ENCODE measurements around the gene ASPG. TPM values are rescaled to one million over a fixed set of nuclear protein-coding genes. Genes with fewer than 3 reads are reported as not detected.

Gene ASPG
- total and polyA plus RNA-seq, 2 experiments from 2014 or later = not detected

DNA sequence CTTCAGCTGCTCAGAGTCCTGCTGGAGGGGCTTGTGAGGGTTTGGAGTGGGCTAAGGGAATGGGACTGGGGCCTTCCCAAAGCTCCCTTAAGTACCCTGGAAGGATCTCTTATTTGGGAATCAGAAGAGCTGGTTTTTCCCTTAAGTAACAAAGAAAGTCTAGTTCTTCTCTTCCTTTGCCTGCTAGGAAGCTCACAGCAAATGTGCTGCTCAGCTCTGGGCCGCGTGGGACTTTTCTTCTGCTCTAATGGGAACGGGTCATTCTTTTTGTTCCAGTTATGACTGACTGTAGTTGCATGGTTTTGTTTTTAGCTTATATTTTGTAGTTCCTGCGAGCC lies 58.9 kb downstream of the ASPG start:
- H3K4me1 ChIP-seq (ENCODE audit: insufficient read depth) = no peaks in the 10 kb centered on the region
- WGBS, 2 experiments (ENCODE audit: low coverage in 1 of 2, low lambda C conversion rate in 2 of 2, missing lambda C conversion rate in 2 of 2) = 65% methylated on average over 4 of the region's 4 CpGs
- no peak overlapping the region for H2AFZ ChIP-seq
- no peaks in the 10 kb centered on the region for H3K36me3 ChIP-seq (ENCODE audit: low read depth)
- H3K27ac ChIP-seq = no peak overlapping the region
- H3K9me2 ChIP-seq (ENCODE audit: insufficient read depth) = no peaks in the 10 kb centered on the region
- TF ChIP-seq EZH2phosphoT487 (IDR thresholded peaks at IDR 0.05; ENCODE audit: insufficient read depth, low read depth) (no peak), EZH2 (IDR thresholded peaks at IDR 0.05; ENCODE audit: insufficient read depth, poor library complexity, severe bottlenecking) (no peak)
- no peaks in the 10 kb centered on the region for H4K20me1 ChIP-seq (ENCODE audit: insufficient read depth)
- in situ Hi-C loops (cut with MboI) = no loop called here
- H3F3A ChIP-seq (ENCODE audit: insufficient read depth) = no peaks in the 10 kb centered on the region
- no peaks in the 10 kb centered on the region for H3K9me3 ChIP-seq (ENCODE audit: low read depth)
- H3K79me2 ChIP-seq (ENCODE audit: insufficient read depth) = no peaks in the 10 kb centered on the region
- H3K9ac ChIP-seq = no peak overlapping the region
- no peaks in the 10 kb centered on the region; the same call in 1 of the 2 replicates for H3K27me3 ChIP-seq (replicated peaks; ENCODE audit: insufficient read depth)
- no peak for DNase-seq
- no peak overlapping the region for H3K4me3 ChIP-seq
- no peak overlapping the region for H3K4me2 ChIP-seq (ENCODE audit: unreplicated experiment)

DNA sequence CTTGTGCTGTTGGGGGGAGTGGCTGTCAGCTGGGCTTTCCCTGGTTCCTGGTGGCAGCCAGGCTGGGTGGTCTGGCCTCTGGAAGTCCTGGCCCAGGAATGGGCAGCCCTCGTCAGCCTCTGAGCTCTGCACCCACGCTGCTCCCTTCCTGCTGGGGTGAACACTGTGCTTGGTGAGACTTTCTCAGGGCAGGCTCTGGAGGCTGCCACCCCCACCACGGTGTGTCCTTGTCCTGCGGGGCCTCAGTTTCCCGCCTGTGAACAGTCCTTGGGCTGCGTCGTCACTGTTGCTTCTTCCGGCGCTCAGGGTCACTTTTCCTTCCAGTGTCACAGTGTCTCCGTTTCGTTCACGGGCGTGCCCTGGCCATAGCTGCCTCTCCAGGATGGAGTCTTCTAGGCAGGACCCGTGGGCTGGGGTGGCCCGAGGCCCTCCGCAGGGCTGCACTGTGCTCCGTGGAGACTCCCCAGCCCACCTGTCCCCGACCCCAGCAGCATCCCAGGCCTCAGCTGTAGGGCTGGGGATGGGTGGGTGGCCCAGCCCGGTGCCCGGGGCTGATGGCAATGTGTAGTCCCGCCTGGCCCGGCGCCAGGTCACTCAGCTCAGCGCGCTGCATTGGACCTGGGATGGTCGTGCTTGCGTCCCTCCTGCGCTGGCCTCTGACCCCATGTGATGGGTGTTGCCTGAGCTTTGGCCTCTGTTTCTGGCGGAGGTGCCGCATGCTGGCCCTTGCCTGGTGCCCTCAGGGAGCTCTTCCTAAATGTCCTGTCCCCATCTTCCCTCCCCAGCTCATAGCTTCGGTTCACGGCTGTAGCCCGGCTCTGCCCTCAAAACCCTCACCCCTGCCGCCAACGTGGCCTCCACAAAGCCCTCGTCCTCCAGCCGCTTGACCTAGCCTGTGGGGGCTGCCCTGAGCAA lies 59.7 kb downstream of the ASPG start:
- Histone ChIP-seq H3K9me3 (ENCODE audit: low read depth) (no peaks in the 10 kb centered on the region), H3K9me2 (ENCODE audit: insufficient read depth) (no peaks in the 10 kb centered on the region), H3K27ac (no peak overlapping the region), H3K4me2 (ENCODE audit: unreplicated experiment) (no peak overlapping the region), H3K36me3 (ENCODE audit: low read depth) (no peaks in the 10 kb centered on the region), H3K79me2 (ENCODE audit: insufficient read depth) (no peaks in the 10 kb centered on the region), H3K9ac (no peak overlapping the region), H2AFZ (no peak overlapping the region), H3K27me3 (replicated peaks; ENCODE audit: insufficient read depth) (no peaks in the 10 kb centered on the region), H3K4me3 (no peak overlapping the region), H3K4me1 (ENCODE audit: insufficient read depth) (no peaks in the 10 kb centered on the region), H4K20me1 (ENCODE audit: insufficient read depth) (no peaks in the 10 kb centered on the region), H3F3A (ENCODE audit: insufficient read depth) (no peaks in the 10 kb centered on the region)
- TF ChIP-seq EZH2phosphoT487 (IDR thresholded peaks at IDR 0.05; ENCODE audit: insufficient read depth, low read depth) = no peak
- DNase-seq = no peak
- in situ Hi-C loops (cut with MboI) = no loop called here
- WGBS, 2 experiments (ENCODE audit: low coverage in 1 of 2, low lambda C conversion rate in 2 of 2, missing lambda C conversion rate in 2 of 2) = 55 to 57% methylated on average over 31 to 37 of the region's 37 CpGs

DNA sequence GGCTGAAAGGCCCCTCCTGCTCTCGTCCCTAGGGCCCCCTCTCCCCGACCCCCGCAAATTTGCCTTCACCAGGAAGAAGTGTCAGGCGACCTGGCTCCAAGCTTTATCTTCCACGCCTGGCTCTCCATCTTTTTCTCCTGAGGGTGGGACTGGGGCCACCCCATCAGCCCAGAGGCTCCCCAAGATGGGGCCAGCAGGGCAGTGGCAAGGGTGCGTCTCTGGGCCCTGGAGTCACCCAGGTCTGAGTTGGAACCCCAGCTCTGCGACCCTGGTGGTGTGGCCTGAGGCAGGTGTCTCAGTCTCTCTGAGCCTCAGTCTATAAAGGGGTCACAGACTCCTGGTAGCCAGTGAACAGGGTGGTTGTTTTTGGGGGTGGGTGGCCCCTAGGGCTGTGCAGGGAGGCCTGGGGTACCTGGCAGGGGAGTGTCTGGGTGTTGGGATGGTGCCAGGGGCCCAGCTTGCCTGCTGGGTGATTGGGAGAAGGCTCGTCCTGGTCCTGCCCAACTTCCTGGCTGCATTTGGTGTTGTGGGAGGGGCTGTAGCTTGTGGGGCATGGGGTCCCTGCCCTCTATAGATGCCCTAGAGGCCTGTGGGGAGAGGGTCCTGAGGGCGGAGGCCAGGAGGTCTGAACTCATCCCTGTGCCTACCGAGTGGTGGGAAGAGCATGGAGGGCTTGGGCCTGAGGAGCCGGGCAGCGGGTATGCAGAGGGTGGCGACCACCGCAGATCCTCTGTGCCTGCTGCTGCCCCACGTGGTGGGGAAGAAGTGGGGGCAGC lies 60.5 kb downstream of the ASPG start:
- H3K4me3 ChIP-seq = no peak overlapping the region
- H3K9me3 ChIP-seq (ENCODE audit: low read depth) = no peaks in the 10 kb centered on the region
- DNase-seq = no peak
- no peaks in the 10 kb centered on the region for H3K79me2 ChIP-seq (ENCODE audit: insufficient read depth)
- H3K4me2 ChIP-seq (ENCODE audit: unreplicated experiment) = no peak overlapping the region
- no peaks in the 10 kb centered on the region for H3K36me3 ChIP-seq (ENCODE audit: low read depth)
- in situ Hi-C loops (cut with MboI) = no loop called here
- H3K9me2 ChIP-seq (ENCODE audit: insufficient read depth) = no peaks in the 10 kb centered on the region
- no peak overlapping the region for H2AFZ ChIP-seq
- no peak overlapping the region for H3K27ac ChIP-seq
- no peaks in the 10 kb centered on the region for H3F3A ChIP-seq (ENCODE audit: insufficient read depth)
- H3K27me3 ChIP-seq (replicated peaks; ENCODE audit: insufficient read depth) = no peaks in the 10 kb centered on the region
- TF ChIP-seq EZH2phosphoT487 (IDR thresholded peaks at IDR 0.05; ENCODE audit: insufficient read depth, low read depth) (no peak), EZH2 (IDR thresholded peaks at IDR 0.05; ENCODE audit: insufficient read depth, poor library complexity, severe bottlenecking) (no peak)
- H3K9ac ChIP-seq = no peak overlapping the region
- 56% methylated on average over 14 to 15 of the region's 15 CpGs for whole genome bisulfite sequencing, 2 experiments (ENCODE audit: low coverage in 1 of 2, low lambda C conversion rate in 2 of 2, missing lambda C conversion rate in 2 of 2)
- no peaks in the 10 kb centered on the region for H3K4me1 ChIP-seq (ENCODE audit: insufficient read depth)
- H4K20me1 ChIP-seq (ENCODE audit: insufficient read depth) = no peaks in the 10 kb centered on the region

- no peak overlapping the region for H3K4me3 ChIP-seq
- no peak overlapping the region for H3K27ac ChIP-seq
- no peaks in the 10 kb centered on the region for H3K79me2 ChIP-seq (ENCODE audit: insufficient read depth)
- H3K4me1 ChIP-seq (ENCODE audit: insufficient read depth) = no peaks in the 10 kb centered on the region
- H4K20me1 ChIP-seq (ENCODE audit: insufficient read depth) = no peaks in the 10 kb centered on the region
- 63 to 65% methylated on average over 19 to 22 of the region's 22 CpGs for WGBS, 2 experiments (ENCODE audit: low coverage in 1 of 2, low lambda C conversion rate in 2 of 2, missing lambda C conversion rate in 2 of 2)
- no peaks in the 10 kb centered on the region for H3K9me2 ChIP-seq (ENCODE audit: insufficient read depth)
- H3K4me2 ChIP-seq (ENCODE audit: unreplicated experiment) = no peak overlapping the region
- no peaks in the 10 kb centered on the region for H3K27me3 ChIP-seq (replicated peaks; ENCODE audit: insufficient read depth)
- no peaks in the 10 kb centered on the region for H3F3A ChIP-seq (ENCODE audit: insufficient read depth)
- DNase-seq = no peak
- no peak overlapping the region for H3K9ac ChIP-seq
- no peak overlapping the region for H2AFZ ChIP-seq
- TF ChIP-seq EZH2 (IDR thresholded peaks at IDR 0.05; ENCODE audit: insufficient read depth, poor library complexity, severe bottlenecking) (no peak), EZH2phosphoT487 (IDR thresholded peaks at IDR 0.05; ENCODE audit: insufficient read depth, low read depth) (no peak)
- H3K36me3 ChIP-seq (ENCODE audit: low read depth) = no peaks in the 10 kb centered on the region
- in situ Hi-C loops (cut with MboI) = no loop called here
- no peaks in the 10 kb centered on the region for H3K9me3 ChIP-seq (ENCODE audit: low read depth)
Observed at GRCh38 chr14:104146651-104147345, 61.3 kb downstream of the ASPG start.

Data from GM23248 (cell line).